ENCODE data around the gene CD46.
"Not testable (repeated sequence)": the region's sequence is repeated elsewhere in the genome, so short reads cannot be mapped to it uniquely, and the experiment has no call there.

CD46 gene

GRCh38 chr1:207745839-207746767 is 5.8 kb upstream of the CD46 start:
- TF ChIP-seq CTCF (conservative IDR thresholded peaks at IDR 0.05; ENCODE audit: low read depth, low read length) = no peak
- no peak for DNase-seq (ENCODE audit: low read depth)
- no peak overlapping the region for H3K4me3 ChIP-seq (ENCODE audit: low read length)

- no peak for DNase-seq (ENCODE audit: low read depth)
- TF ChIP-seq CTCF (conservative IDR thresholded peaks at IDR 0.05; ENCODE audit: low read depth, low read length) = no peak
- no peak overlapping the region for H3K4me3 ChIP-seq (ENCODE audit: low read length)
Measured at GRCh38 chr1:207747627-207748492, 4.0 kb upstream of the CD46 start.

GRCh38 chr1:207748737-207749528 is 2.9 kb upstream of the CD46 start:
- TF ChIP-seq CTCF (conservative IDR thresholded peaks at IDR 0.05; ENCODE audit: low read depth, low read length) = no peak
- DNase-seq (ENCODE audit: low read depth) = peak; percentile 52
- no peak overlapping the region for H3K4me3 ChIP-seq (ENCODE audit: low read length)

- H3K4me3 ChIP-seq (ENCODE audit: low read length) = no peak overlapping the region
- DNase-seq (ENCODE audit: low read depth) = no peak
- no peak for TF ChIP-seq CTCF (conservative IDR thresholded peaks at IDR 0.05; ENCODE audit: low read depth, low read length)
Measured at GRCh38 chr1:207750631-207751305, 1.1 kb upstream of the CD46 start.

GRCh38 chr1:207751463-207751789 is 428 bp upstream of the CD46 start:
- DNase-seq (ENCODE audit: low read depth) = not testable (repeated sequence)
- H3K4me3 ChIP-seq (ENCODE audit: low read length) = peak overlapping the region; percentile 68

- H3K4me3 ChIP-seq (ENCODE audit: low read length) = peak overlapping the region; percentile 68
- no peak for TF ChIP-seq CTCF (conservative IDR thresholded peaks at IDR 0.05; ENCODE audit: low read depth, low read length)
- DNase-seq (ENCODE audit: low read depth) = no peak
Measured at GRCh38 chr1:207752456-207752998, 673 bp downstream of the CD46 start.

Data from retinal pigment epithelial cell (primary cell).